CD4-positive, alpha-beta T cell treated with Interleukin-6 at 100 ng/mL for 8 hours (primary cell): Measurements from ENCODE around the gene L1TD1.
"Not testable (repeated sequence)": the region's sequence is repeated elsewhere in the genome, so short reads cannot be mapped to it uniquely, and the experiment has no call there.

ENCODE experiments used
- DNase-seq: peaks from one replicate; pipeline ENCODE4 v3.0.0-alpha.2; 2020; ENCODE audit warnings: mixed read lengths, low spot score

The L1TD1 gene

GRCh38 chr1:62194651-62195544 is at the start of gene L1TD1:
L1TD1 (plus strand) TSS chr1:62194849; CDS start chr1:62206629, 11,780 bp downstream.
- DNase-seq: no peak

DNA sequence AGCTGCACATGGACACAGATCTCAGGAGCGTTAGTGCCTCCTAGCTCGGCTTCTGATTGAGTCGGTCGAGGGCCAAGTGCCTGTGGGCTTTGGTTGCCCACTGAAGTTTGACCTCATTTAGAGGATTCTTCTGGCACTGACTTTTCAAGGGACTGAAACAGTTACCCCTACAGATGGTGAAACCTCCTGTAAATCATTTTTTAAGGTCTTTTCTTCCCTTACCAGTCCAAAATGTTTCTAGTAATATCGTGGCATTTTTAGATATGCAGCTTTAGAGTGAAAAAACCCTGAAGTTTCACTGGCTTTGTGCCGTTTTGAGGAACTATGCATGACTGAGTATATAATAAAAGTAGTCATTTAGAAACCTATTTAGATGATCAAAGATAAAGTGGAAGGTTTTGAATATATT is 34.7 kb upstream of the L1TD1 start:
- no peak for DNase-seq

DNA sequence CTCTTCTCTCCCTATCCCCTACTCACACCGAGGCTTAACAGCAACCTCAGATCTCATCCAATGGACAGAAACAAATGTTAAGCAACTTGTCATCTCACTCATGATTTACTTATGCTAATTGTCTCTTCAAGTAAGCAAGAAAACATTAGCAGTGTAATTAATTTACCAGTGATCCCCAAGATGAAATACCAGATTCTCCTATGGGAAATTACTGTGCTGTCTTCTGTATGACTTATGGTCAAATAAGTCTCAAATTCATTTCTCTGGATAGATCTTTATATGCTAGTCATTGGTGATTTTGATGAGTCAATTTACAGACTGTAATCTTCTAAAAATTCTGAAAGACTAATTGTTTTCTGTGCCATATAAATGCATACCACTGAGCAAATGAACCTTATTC is 32.9 kb upstream of the L1TD1 start:
- DNase-seq: no peak

- DNase-seq: not testable (repeated sequence)
These were observed 24.3 kb upstream of the L1TD1 start for GRCh38 chr1:62170380-62170779.

- DNase-seq: peak; percentile 28
These were observed 19.0 kb upstream of the L1TD1 start for GRCh38 chr1:62175568-62176179.

DNA sequence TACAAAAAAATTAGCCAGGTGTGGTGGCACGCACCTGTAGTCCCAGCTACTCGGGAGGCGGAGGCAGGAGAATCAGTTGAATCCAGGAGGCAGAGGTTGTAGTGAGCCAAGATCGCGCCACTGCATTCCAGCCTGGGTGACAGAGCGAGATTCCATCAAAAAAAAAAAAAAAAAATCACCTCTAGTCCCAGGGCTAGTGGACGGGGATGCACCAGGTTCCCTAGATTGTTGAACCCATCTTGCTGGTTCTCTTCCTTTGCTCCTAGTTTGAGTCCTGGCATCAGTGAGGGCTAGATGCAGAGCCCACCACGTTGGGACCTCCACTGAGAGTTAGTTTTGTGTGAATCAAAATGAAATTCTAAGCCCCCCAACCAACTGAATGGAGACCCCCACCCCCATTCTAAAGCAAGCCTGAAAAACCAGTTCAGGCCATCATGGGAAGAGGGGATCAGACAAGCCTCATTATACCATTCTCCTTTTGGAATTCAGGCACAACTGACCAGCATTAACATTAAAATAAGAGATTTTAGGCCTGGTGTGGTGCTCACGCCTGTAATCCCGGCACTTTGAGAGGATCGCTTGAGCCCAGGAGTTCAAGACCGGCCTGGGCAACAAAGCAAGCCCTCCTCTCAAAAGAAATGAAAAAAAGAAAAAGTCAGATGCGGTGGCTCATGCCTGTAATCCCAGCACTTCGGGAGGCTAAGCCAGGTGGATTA is 17.9 kb upstream of the L1TD1 start:
- DNase-seq: no peak

- DNase-seq: no peak
These were observed 17.0 kb upstream of the L1TD1 start for GRCh38 chr1:62177621-62178020.

- no peak for DNase-seq
These were observed 16.3 kb upstream of the L1TD1 start for GRCh38 chr1:62178372-62178771.

DNA sequence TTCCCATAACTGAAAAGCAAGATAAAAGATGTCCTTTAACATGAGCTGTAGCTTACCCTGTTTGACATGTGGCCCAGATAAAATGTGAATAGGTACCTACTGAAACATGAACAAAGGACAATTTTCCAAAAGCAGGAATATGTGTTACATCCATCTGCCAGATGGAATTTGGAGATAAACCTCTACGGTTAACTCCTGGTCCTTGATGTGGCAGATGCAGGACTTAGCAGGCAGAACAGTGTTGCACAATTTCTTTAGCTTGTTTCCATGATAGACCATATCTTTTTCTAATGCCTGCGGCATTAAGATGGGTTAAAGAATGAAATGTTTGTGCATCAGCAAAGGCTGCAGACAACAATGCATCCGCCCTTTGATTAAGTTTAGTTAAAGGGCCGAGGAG is 14.6 kb upstream of the L1TD1 start:
- DNase-seq: not testable (repeated sequence)

DNA sequence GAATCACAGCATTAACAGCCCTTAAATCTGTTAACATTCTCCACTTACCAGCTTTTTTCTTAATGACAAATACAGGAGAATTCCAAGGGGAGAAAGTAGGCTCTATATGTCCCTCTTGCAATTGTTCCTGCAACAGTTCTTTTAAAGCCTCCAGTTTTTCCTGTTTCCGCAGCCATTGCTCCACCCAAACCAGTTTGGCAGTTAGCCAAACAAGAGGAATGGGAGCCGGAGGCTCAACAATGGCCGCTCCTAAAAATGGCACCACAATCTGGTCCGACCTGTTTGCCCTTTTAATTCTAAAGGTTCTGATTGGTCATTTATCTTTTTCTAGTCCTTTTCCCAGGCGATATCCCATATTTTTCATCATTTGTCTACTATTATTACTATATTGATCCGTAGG is 14.0 kb upstream of the L1TD1 start:
- DNase-seq: no peak

DNA sequence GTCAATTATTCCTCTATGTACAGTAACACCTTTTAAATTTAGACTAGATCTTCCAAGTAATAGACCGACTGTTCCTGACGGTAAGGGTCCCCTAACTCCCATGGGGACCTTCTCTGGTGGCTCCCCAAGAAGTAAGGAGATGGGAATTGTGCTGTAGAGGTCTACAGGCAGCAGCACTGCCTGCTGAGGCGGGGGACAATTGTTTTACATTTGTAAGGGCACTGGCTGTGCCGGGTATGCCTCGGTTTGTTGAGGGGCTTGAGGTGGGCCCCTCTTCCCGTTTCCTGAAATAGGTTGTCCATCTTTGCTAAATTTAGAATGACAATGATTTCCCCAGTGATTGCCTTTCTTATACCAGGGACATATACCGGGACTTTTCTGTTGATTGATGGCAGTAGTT is 13.1 kb upstream of the L1TD1 start:
- DNase-seq: no peak

- not testable (repeated sequence) for DNase-seq
These were observed 12.5 kb upstream of the L1TD1 start for GRCh38 chr1:62182157-62182556.

DNA sequence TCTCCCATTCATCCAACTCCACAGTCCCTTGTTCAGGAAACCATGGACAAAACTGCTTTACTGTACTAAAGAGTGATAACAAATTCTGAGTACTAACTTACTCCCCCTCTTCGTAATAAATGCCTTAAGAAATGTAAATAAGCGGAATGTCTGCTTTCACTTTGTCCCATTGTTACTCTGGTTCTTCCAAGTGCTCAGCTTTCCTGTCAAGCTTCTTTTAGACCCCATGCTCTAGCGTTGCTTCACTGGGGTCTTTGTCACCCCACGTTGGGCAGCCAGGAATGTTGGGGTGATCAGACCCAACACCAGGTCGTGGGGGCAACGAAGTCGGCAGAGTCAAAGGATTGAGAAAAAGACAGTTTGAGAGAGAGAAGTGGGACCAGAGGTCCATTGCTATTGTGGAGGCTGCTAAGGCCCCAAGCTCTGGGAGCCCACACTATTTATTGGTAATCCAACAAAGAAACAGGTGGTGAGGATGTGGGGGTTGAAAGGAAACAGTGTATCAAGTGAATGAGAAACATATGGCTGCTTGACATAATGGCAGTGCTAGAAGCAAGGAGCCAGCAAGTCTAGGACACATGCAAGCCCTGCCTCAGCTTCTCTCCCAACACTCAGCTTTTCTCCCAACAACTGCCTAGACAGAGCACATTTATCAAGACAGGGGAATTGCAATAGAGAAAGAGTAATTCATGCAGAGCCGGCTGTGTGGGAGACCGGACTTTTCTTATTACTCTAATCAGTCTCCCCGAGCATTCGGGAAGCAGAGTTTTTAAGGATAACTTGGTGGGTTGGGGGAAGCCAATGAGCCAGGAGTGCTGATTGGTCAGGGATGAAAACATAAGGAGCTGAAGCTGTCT is 11.3 kb upstream of the L1TD1 start:
- not testable (repeated sequence) for DNase-seq

DNA sequence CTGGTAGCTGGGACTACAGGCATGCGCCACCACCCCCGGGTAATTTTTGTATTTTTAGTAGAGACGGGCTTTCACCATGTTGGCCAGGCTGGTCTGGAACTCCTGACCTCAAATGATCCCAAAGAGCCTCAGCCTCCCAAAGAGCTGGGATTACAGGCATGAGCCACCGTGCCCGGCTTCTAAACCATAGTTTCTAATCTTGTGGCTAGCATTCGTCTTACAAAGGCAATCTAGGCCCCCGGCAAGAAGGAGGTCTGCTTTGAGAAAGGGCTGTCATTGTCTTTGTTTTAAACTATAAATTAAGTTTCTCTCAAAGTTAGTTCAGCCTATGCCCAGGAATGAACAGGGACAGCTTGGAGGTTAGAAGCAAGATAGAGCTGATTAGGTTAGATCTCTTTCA is 10.3 kb upstream of the L1TD1 start:
- DNase-seq: no peak

- DNase-seq: not testable (repeated sequence)
These were observed 9.4 kb upstream of the L1TD1 start for GRCh38 chr1:62185233-62185632.

DNA sequence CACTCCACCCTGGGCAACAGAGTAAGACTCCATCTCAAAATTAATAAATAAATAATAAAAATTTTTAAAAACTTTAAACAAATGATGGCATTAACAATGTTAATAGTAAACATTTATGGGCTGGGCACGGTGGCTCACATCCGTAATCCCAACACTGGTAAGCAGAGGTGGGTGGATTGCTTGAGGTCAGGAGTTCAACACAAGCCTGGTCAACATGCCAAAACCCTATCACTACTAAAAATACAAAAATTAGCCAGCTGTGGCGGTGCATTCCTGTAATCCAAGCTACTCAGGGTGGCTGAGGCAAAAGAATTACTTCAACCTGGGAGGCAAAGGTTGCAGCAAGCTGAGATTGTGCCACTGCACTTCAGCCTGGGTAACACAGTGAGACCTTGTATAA is 9.0 kb upstream of the L1TD1 start:
- DNase-seq: no peak

DNA sequence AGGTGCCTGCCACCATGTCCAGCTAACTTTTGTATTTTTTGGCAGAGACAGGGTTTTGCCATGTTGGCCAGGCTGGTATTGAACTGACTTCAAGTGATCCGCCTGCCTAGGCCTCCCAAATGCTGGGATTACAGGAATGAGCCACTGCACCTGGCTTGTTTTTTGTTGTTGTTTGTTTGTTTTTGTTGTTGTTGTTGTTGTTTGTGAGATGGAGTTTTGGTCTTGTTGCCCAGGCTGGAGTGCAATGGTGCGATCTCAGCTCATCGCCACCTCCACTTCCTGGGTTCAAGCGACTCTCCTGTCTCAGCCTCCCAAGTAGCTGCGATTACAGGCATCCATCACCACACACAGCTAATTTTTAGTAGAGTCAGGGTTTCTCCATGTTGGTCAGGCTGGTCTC is 7.1 kb upstream of the L1TD1 start:
- no peak for DNase-seq

GRCh38 chr1:62188111-62188510 is 6.5 kb upstream of the L1TD1 start:
- no peak for DNase-seq

GRCh38 chr1:62196086-62196690 is 1.5 kb downstream of the L1TD1 start:
- no peak for DNase-seq

DNA sequence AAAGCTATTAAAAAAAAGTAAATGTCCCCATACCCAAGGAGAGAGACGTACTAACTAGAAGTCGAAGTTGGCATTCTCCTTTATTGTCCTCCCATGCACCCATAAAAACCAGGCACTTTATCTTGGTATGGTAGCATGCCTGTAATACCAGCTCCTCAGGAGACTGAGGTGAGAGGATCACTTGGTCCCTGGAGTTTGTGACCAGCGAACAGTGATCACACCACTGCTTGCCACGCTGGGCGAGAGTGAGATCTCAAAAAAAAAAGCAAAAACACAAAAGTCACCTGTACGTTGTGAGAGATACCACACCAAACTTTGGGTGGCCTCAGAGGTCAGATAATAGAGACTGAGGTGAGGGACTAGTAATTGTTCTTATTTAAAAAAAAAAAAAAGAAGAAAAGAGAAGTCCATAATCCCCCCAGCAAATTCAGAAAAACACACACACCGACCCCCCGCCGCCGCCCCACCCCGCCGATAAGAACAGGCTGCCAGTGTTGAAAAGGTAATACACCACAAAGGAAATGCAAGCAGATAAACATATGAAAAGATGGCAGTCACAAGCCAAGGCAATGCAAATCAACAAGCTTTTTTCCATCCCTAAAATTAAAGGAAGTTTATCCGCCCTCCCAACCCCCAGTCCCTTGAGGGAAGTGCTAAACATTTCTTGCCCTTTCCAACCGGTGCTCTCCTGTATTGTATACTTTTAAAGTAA is 3.6 kb downstream of the L1TD1 start:
- DNase-seq: no peak

GRCh38 chr1:62198781-62199125 is 4.1 kb downstream of the L1TD1 start:
- no peak for DNase-seq
